A673 (cell line): ENCODE results near the gene IFNA16.

Experiments
- EZH2 ChIP-seq: fragments of 200-600 bp; sonication (generic); IDR thresholded peaks from 2 replicates; pipeline ENCODE4 v1.6.1; 2017; ENCODE audit warnings: borderline replicate concordance, low read depth, mild to moderate bottlenecking, mixed read lengths, antibody characterized with exemption, low read length; ENCODE audit not compliant: poor library complexity, severe bottlenecking
- TF ChIP-seq, protein P1 (sequence below): fragments of 300-800, 200-600 bp; sonication (generic); conservative IDR thresholded peaks from 2 replicates; pipeline ENCODE4 v1.5.1; 2017; ENCODE audit warnings: low read depth, mild to moderate bottlenecking, antibody characterized with exemption, low read length, moderate library complexity, mixed read lengths

DNA sequence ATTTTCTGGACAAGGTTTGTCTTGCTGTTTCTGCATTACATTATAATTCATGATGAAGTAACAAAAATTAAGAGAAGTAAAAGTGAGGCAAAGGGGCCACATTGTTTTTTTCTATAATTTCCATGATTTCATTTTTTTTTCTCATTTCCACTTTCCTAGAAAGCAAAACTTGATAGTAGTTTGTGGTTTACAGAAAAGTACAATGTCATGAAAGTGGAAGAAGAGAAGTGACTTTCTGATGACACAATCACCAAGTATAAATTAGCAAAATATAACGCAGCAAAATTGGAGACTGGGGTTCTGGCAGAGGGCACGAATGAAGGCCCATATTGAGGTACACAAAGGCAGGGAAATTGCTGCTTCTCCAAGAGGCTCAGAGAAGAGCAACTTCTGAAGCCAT is 27.7 kb upstream of the IFNA16 start:
- TF ChIP-seq, protein P1, sequence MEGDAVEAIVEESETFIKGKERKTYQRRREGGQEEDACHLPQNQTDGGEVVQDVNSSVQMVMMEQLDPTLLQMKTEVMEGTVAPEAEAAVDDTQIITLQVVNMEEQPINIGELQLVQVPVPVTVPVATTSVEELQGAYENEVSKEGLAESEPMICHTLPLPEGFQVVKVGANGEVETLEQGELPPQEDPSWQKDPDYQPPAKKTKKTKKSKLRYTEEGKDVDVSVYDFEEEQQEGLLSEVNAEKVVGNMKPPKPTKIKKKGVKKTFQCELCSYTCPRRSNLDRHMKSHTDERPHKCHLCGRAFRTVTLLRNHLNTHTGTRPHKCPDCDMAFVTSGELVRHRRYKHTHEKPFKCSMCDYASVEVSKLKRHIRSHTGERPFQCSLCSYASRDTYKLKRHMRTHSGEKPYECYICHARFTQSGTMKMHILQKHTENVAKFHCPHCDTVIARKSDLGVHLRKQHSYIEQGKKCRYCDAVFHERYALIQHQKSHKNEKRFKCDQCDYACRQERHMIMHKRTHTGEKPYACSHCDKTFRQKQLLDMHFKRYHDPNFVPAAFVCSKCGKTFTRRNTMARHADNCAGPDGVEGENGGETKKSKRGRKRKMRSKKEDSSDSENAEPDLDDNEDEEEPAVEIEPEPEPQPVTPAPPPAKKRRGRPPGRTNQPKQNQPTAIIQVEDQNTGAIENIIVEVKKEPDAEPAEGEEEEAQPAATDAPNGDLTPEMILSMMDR = no peak
- no peak for TF ChIP-seq EZH2
